Fibroblast of lung (primary cell): Measurements from ENCODE around the gene DCHS2. TPM values are rescaled to one million over a fixed set of nuclear protein-coding genes. Genes with fewer than 3 reads are reported as not detected.

ENCODE experiments used
- DNase-seq, 2 donors: peaks; one replicate each; pipeline versions ENCODE4 v3.0.0 to v3.0.0-alpha.2; 2010; ENCODE audit warnings: low read depth in 2 of 2
- H2AFZ ChIP-seq: 2 replicates; pipeline ENCODE4 v1.5.1; 2012; ENCODE audit warnings: low read length, control low read depth, inconsistent platforms
- H3K27ac ChIP-seq: 2 replicates; pipeline ENCODE4 v1.5.1; 2011; ENCODE audit warnings: low read length, control low read depth; ENCODE audit not compliant: insufficient read depth
- H3K27me3 ChIP-seq: 2 replicates; pipeline ENCODE4 v1.5.1; 2011; ENCODE audit warnings: mild to moderate bottlenecking, low read length; ENCODE audit not compliant: control insufficient read depth, insufficient read depth
- H3K36me3 ChIP-seq: 2 replicates; pipeline ENCODE4 v1.5.1; 2011; ENCODE audit warnings: low read length; ENCODE audit not compliant: control insufficient read depth, insufficient read depth
- H3K4me1 ChIP-seq: 2 replicates; pipeline ENCODE4 v1.5.1; 2011; ENCODE audit warnings: low read length; ENCODE audit not compliant: control insufficient read depth, insufficient read depth; ENCODE audit errors: extremely low read depth
- H3K4me2 ChIP-seq: 2 replicates; pipeline ENCODE4 v1.5.1; 2011; ENCODE audit warnings: low read length, control low read depth; ENCODE audit not compliant: insufficient read depth; ENCODE audit errors: extremely low read depth
- H3K4me3 ChIP-seq, 4 experiments: fragments of 200-600 bp in 1 of 4; sonication (generic) in 1 of 4; replicated peaks in 1 of 4; 2 replicates each; pipeline ENCODE4 v1.5.1; 2011 to 2016; ENCODE audit warnings: low read length in 4 of 4, low read depth in 3 of 4, mild to moderate bottlenecking in 3 of 4, control low read depth in 2 of 4, inconsistent platforms in 1 of 4, mixed read lengths in 1 of 4; ENCODE audit not compliant: insufficient read depth in 1 of 4; ENCODE audit errors: control extremely low read depth in 1 of 4
- H3K79me2 ChIP-seq: 2 replicates; pipeline ENCODE4 v1.5.1; 2012; ENCODE audit warnings: mild to moderate bottlenecking, low read length, inconsistent platforms; ENCODE audit not compliant: control insufficient read depth, insufficient read depth
- H3K9ac ChIP-seq: 2 replicates; pipeline ENCODE4 v1.5.1; 2011; ENCODE audit warnings: mild to moderate bottlenecking, low read length, control low read depth; ENCODE audit not compliant: insufficient read depth
- H3K9me3 ChIP-seq: 2 replicates; pipeline ENCODE4 v1.5.1; 2012; ENCODE audit warnings: low read depth, low read length; ENCODE audit not compliant: control insufficient read depth, insufficient read depth
- H4K20me1 ChIP-seq: 2 replicates; pipeline ENCODE4 v1.5.1; 2011; ENCODE audit warnings: low read length; ENCODE audit not compliant: control insufficient read depth, insufficient read depth; ENCODE audit errors: extremely low read depth
- CTCF ChIP-seq, 2 donors: IDR thresholded peaks in 1 of 2; conservative IDR thresholded peaks in 1 of 2; 1 replicate in 1 of 2; 2 replicates in 1 of 2; pipeline ENCODE4 v1.5.1; 2011 to 2012; ENCODE audit warnings: low read length in 2 of 2, control low read depth in 1 of 2, inconsistent platforms in 1 of 2, low read depth in 1 of 2, mild to moderate bottlenecking in 1 of 2
- EZH2 ChIP-seq: IDR thresholded peaks from 2 replicates; pipeline ENCODE4 v1.5.1; 2012; ENCODE audit warnings: low read length, control low read depth, mild to moderate bottlenecking; ENCODE audit errors: missing control alignments
- polyA plus RNA-seq, 2 donors: library from polyadenylated mRNA; depleted of rRNA in 1 of 2; stranded (reverse) in 1 of 2; unstranded in 1 of 2; fragments of >200 nt; gene quantifications; 2 replicates each; pipeline ENCODE4 v1.2.1, GENCODE V29; 2011 to 2012; ENCODE audit warnings: missing spikeins in 1 of 2
- total RNA-seq: library from RNA; depleted of rRNA; stranded (reverse); fragments of >200 nt; gene quantifications from 2 replicates; pipeline ENCODE4 v1.2.1, GENCODE V29; 2014

The DCHS2 gene
- total and polyA plus RNA-seq, 2 donors (not counting 1 experiment from before 2014, with no cell fraction given): not detected

- no peaks in the 10 kb centered on the region for H4K20me1 ChIP-seq
- no peak overlapping the region for H3K9ac ChIP-seq
- H3K27me3 ChIP-seq: peaks cover 8% of the 10 kb centered on the region
- H3K9me3 ChIP-seq: no peaks in the 10 kb centered on the region
- no peaks in the 10 kb centered on the region for H3K36me3 ChIP-seq
- no peak overlapping the region for H2AFZ ChIP-seq
- H3K79me2 ChIP-seq: no peaks in the 10 kb centered on the region
- no peaks in the 10 kb centered on the region for H3K4me1 ChIP-seq
- no peak overlapping the region for H3K4me3 ChIP-seq
- DNase-seq: no peak
- TF ChIP-seq EZH2 (no peak), CTCF (conservative IDR thresholded peaks at IDR 0.05 in 1 of 2, IDR thresholded peaks at IDR 0.05 in 1 of 2; ENCODE audit: low read depth in 1 of 2, low read length in 2 of 2) (no peak)
- H3K4me2 ChIP-seq: no peak overlapping the region
- H3K27ac ChIP-seq: no peak overlapping the region
Observed at GRCh38 chr4:154489558-154490233, 1.9 kb downstream of the DCHS2 start.

- H3K9me3 ChIP-seq: no peaks in the 10 kb centered on the region
- H3K9ac ChIP-seq: no peak overlapping the region
- H4K20me1 ChIP-seq: no peaks in the 10 kb centered on the region
- H3K4me2 ChIP-seq: no peak overlapping the region
- no peaks in the 10 kb centered on the region for H3K36me3 ChIP-seq
- H3K79me2 ChIP-seq: no peaks in the 10 kb centered on the region
- H2AFZ ChIP-seq: no peak overlapping the region
- no peak overlapping the region for H3K4me3 ChIP-seq
- DNase-seq: no peak
- TF ChIP-seq CTCF (conservative IDR thresholded peaks at IDR 0.05 in 1 of 2, IDR thresholded peaks at IDR 0.05 in 1 of 2; ENCODE audit: low read depth in 1 of 2, low read length in 2 of 2): no peak
- TF ChIP-seq EZH2: no peak
- H3K27me3 ChIP-seq: peaks cover 8% of the 10 kb centered on the region
- no peaks in the 10 kb centered on the region for H3K4me1 ChIP-seq
- no peak overlapping the region for H3K27ac ChIP-seq
Observed at GRCh38 chr4:154487145-154487544, 4.5 kb downstream of the DCHS2 start.

GRCh38 chr4:154485127-154485773 lies 6.3 kb downstream of the DCHS2 start:
- Histone ChIP-seq H3K4me1 (no peaks in the 10 kb centered on the region), H3K4me3 (no peak overlapping the region), H3K4me2 (no peak overlapping the region), H3K9me3 (no peaks in the 10 kb centered on the region), H3K79me2 (no peaks in the 10 kb centered on the region), H3K36me3 (no peaks in the 10 kb centered on the region), H3K9ac (no peak overlapping the region), H3K27ac (no peak overlapping the region), H4K20me1 (no peaks in the 10 kb centered on the region), H2AFZ (no peak overlapping the region), H3K27me3 (peaks cover 5% of the 10 kb centered on the region)
- no peak for DNase-seq
- TF ChIP-seq EZH2: no peak
- no peak for TF ChIP-seq CTCF (conservative IDR thresholded peaks at IDR 0.05 in 1 of 2, IDR thresholded peaks at IDR 0.05 in 1 of 2; ENCODE audit: low read depth in 1 of 2, low read length in 2 of 2)
